ENCODE results near the gene GGT7. TPM values are rescaled to one million over a fixed set of nuclear protein-coding genes. Genes with fewer than 3 reads are reported as not detected.
"Not testable (repeated sequence)": the region's sequence is repeated elsewhere in the genome, so short reads cannot be mapped to it uniquely, and the experiment has no call there.

GGT7 gene
- polyA plus RNA-seq, 10 donors = 10.8 to 26.1 (median 16.2) TPM

- DNase-seq = no peak
Measured at GRCh38 chr20:34883809-34884208, 11.2 kb upstream of the GGT7 start.

DNA sequence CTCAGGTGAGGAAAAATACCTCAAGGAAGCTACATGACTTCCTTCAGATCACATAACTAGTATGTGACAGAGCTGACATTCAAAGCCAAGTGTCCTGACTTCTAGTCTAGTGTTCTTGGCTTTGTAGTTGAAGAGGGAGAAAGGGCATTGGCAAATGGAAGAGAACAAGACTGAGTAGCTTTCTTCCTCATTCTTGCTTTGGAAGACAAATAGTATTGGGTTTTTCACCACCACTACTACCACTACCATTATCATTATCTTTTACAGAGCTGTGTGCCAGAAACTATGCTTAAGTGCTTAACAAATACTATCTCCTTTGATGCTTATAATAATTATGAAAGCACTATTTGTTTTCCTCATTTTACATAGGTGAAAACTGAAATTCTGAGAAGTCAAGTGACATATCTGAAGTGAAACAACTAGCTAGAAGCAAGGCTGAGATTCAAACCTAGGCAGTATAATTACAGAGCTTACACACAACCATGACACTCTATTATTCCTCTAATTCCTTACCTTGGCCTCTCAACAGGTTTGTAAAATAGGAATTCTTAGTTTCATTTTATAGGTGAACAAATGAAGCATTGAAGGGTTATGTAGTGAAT is 10.5 kb upstream of the GGT7 start:
- no peak for DNase-seq

DNA sequence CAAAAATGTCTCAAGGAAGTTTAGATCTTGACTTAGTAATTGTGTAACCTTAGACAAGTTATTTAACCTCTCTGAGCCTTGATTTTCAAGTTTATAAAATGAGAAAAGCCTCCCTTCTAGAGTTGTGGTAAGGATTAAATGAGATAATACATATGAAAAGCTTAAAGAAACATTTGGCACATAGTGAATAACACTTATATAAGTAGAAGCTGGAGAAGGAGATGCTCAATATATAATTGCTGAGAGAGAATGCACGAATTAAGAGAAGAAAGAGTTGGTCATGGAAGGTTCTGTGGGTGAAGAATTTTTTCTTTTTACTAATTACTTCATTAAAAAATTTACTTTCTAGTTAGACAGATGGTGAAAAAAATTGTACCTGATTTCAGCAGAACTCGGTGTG is 9.0 kb upstream of the GGT7 start:
- no peak for DNase-seq

DNA sequence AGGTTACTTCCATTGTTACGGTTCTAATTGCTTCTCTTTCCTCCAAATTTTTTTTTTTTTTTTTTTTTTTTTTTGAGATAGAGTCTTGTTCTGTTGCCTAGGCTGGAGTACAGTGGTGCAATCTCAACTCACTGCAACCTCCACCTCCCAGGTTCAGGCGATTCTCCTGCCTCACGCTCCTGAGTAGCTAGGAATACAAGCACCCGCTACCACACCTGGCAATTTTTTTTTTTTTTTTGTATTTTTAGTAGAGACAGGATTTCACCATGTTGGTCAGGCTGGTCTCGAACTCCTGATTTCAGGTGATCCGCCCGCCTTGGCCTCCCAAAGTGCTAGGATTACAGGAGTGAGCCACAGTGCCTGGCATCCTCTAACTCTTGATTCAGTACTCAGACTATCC is 8.3 kb upstream of the GGT7 start:
- DNase-seq = not testable (repeated sequence)

DNA sequence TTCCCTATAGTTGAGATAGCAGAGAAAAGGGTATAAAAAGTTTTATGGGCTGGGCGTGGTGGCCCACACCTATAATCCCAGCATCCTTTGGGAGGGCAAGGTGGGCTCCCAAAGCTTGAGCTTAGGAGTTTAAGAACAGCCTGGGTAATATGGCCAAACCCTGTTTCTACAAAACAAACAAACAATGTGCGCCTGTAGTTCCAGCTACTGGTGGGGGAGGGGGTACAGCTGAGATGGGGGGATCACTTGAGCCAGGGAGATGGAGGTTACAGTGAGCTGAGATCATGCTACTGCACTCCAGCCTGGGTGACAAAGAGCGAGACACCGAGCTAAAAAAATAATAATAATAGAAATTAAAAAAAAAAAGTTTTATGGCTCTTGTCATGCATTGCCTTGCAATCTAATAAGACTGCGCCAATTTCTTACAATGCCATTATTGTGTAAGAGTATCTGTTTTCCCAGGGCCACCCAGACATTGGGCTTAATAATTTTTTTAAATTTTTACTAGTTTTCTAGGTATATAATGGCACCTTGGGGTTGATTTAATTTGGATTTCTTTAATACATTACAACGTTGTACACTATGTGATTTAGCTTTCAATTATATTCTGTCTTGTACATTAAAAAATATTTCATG is 7.7 kb upstream of the GGT7 start:
- DNase-seq = no peak

- DNase-seq = peak in 2 of 3 donors; percentile 96 to 98
Measured at GRCh38 chr20:34876406-34877282, 4.0 kb upstream of the GGT7 start, which contains the start of gene ACSS2. Gene ACSS2, plus strand, starts transcription at chr20:34876612. Its CDS starts 34 bp downstream, at chr20:34876646.

DNA sequence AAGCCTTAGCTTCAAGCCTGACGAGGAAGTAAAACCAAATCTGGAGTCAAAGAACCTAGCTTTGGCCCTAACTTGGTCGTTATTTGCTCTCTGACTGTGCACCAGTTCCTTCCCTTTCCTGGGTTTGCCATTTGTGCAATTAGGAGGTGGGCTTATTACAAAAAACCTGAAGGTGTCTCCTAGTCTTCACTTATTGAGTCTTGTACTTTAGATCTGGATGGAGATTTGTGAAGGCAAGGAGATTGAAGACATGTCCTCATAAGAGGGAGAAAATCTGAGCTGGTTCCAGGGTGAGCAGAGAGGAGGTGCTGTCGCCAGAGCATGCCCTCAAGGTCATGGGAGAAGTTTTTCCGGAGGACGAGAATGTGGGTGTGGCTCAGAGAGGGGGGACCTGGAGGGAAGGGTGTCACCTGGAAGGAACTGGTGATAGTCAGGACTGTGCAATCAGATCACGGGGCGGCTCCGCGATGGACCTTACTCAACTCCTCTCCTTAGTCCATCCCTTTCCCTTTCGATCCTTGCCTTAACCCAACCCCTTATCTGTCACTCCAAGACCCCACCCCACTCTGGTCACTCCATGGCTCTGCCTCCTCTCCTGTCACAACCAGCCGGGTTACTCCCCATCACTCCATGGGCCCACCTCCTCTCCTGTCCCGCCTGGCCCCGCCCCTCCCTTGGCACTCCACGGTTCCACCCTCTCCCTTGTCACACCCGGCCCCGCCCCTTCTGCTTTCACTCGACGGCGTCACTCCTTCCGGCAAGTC is 3.2 kb upstream of the GGT7 start:
- DNase-seq = peak in 1 of 3 donors; percentile 96

GRCh38 chr20:34874094-34874654 is 1.5 kb upstream of the GGT7 start:
- DNase-seq = peak; percentile 74 to 87 (median 78)

GRCh38 chr20:34873583-34874093 is 982 bp upstream of the GGT7 start:
- DNase-seq = no peak

GRCh38 chr20:34871966-34872621 is 562 bp downstream of the GGT7 start:
- no peak for DNase-seq

- DNase-seq = no peak
Measured at GRCh38 chr20:34871320-34871926, 1.2 kb downstream of the GGT7 start.

GRCh38 chr20:34864216-34864615 is 8.4 kb downstream of the GGT7 start:
- DNase-seq = no peak

GRCh38 chr20:34863421-34863965 is 9.2 kb downstream of the GGT7 start:
- DNase-seq = no peak

DNA sequence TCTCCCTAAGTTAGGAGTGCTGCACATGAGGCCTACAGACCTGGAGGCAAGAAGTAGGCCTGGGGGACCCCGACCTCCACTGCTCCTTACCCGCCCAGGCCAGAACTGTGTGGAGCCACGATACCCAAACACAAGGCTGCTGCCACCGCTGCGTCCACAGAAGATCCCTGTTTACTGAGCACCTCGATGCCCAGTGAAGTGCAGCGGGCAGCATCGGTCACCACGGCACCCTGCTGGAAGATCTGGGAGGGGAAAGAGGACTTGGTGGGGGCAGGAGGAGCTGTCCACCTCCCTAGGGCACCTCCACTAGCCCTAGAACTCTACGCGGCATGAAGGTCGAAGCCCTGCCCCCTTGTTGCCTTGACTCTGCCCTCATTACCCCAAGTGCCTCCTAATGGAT is 9.9 kb downstream of the GGT7 start:
- no peak for DNase-seq

- peak; percentile 11 to 39 (median 24) for DNase-seq
Measured at GRCh38 chr20:34861386-34862084, 11.1 kb downstream of the GGT7 start.

DNA sequence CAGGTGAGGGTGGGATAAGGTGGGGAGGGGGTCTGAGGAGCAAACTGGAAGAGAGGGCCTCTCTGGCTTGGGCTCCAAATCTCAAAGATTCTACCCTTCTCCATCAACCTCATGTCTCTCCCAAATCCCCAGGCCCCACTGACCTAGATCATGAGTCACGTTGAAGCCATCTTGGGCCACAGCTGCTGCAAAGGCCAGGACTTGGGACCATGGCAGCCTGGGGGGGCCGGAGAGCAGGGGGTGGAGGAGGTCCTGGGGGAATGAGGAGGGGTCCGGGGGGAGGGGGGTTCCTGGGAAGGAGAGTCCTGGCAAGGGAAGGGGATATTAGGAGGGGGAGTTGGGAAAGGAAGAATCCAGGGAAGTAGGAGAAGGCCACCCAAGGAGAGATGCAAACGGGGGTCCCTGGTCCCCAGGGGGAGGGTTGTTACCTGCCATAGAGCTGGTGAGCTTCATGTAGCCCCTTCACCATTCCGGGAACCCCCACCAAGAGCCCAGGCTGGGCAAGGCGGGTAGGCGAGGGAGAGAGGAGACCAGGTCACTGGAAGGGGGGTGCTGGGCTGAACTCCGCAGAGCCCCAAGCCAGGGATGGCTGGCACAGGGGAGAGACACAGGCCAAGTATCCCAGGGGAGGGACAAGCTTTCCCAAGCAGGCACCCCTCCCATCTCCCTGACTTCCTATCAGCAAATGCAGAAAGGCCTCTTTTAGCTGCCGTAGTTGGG is 12.7 kb downstream of the GGT7 start:
- DNase-seq = no peak

GRCh38 chr20:34859367-34859766 is 13.3 kb downstream of the GGT7 start:
- DNase-seq = no peak

DNA sequence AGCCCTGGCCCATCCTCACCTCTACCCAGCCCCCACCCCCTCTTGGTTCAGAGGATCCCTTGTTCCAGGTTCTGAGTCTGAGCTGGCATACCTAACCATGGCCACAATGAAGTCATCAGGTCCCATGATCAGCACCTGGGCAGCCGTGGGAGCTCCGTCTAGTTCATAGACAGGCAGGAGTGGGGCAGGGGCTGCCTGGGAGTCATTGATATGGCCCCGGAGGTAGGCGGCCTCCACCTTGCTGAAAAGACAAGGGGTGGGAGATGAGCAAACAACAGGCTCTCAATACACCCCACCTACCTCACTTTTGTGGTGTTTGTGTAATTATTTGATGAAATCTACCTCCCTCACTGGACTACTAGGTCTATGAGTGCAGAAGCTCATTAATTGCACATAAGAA is 20.4 kb downstream of the GGT7 start:
- DNase-seq = no peak

DNA sequence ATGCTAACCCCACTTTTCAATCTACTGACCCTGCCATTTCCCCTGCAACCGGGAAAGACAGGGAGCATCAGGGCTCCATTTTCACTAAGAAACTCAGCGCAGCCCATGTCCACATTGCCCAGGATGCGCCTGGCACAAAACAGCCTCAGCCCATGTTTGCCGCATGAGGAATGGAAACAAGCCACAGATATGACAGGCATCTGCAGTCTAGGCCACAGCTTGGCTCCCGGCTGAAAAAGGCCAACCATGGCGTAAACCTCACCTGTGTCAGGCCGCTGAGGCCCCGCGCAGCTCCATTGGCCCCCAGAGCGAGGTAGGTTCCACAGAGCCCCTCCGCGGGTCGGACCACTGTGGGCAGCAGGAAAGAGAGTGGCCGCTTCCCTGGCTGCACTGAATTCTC is 21.7 kb downstream of the GGT7 start:
- no peak for DNase-seq

Measured in muscle of back (tissue), 11 donors.